NCI-H748 (cell line): ENCODE measurements around the gene CNTNAP2.

Experiments
- DNase-seq: peaks from one replicate; lab custom pipeline; 2025; ENCODE audit not compliant: unreplicated experiment; lab: John Stamatoyannopoulos, UW

The CNTNAP2 gene

DNA sequence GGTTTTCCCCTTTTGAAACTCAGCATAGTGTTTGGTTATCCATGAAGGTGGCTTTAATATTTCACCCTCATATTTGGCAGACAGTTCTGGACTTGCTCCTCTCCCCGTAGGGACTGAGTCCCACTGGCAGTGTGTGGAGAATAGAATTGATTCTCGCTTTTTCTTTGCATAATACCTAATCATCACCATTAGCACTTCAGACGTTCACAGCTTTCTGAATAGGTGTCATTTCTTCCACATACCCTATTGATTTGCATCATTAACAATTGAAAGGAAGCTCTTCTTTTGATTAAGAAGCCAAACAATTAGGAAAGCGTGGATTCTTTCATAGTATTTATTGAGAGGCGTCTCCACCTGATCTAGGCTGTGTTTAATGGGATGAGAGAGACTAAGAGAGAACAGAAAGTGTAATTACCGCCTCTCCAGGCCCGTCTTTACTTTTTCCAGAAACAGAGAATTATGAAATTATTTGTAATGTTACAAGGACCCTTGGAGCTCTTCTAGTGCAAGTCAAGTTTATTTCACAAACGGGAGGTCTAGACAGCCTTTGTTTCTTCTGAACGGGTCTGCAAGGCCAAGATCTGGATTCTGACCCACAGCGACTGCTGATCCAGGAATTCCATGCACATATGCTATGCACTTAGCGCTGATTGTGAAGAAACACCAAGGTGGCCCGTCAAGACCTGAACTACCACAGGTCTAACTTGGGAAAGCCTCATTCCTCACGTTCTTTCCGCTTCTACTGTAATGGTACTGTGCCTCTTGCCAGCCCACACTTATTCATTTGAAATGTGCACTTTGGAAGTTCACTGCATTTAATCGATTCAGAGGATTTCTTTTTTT, 2224.1 kb downstream of the CNTNAP2 start:
- no peak for DNase-seq

DNA sequence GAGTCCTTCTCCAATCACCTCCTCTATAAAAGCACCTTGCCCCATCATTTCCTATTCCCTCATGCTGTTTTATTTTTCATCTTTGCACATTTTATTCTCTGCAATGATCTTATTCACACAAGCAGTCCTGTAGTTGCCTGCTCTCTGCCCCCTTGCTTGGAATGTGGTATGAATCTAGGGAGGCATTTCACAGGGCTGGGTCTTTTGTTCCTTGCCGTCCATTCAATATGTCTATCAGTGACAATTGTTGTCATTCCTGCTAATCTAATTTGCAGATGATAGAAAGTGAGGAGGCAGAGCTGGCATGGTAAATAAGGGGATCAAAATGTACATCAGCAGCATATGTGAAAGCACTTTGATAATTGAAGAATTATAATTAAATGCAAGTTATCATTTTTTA, 2227.8 kb downstream of the CNTNAP2 start:
- DNase-seq, result no peak

DNA sequence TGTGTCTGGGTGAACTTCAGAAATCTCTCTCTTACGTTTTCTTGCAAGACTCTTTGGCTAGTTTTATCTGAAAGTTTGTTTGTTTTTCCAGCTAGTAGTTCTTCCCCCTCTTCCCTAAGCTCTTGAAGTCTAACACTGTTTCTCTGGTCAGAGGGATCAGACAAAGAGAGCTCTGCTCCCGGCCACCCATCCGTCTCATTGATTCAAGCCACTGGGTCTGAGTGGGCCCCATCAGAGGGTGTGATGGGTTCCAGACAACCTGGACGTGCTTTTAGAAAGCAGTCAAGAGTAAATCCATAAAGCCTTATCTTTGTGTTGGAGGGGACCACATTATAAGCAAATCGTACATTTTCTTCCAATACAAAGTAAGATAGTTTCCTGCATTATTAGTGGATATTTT, 2231.4 kb downstream of the CNTNAP2 start:
- no peak for DNase-seq

DNA sequence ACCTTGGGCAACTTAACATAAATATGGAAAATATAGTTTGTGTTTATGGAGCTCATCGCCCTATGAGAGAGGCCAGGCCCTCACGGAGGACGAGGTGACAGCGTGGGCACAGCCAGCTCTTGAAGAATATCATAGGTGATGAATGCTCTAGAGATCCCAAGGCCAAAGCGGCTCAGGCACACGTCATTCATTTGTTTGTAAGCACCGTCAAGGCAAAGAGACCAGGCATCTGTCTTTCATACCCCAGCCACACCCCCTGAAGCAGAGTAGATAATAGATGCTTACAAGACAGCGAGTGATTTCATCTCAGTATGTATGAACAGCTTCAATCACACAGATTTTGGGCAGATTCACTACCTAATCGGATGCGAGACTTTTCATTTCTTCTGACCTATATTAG, 2231.9 kb downstream of the CNTNAP2 start:
- DNase-seq, result no peak

DNA sequence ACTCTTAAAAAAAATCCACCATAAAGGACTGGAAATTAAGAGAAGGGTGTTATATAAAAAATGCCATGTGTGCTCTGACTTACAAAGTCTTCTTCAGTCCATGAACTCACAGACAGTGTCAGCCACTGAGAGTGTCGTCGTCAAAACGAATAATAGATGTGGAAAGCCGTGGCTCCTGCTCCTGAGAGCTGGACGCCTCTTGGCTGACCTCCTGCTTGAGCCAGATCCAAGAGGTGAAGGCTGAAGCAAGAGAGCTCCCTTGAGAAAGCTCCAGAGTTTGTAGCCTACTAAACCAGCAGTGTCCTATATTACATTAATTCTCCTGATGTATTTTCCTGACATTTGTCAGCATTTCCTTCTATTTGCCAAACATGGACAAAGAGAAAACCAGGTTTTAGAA, 2239.7 kb downstream of the CNTNAP2 start:
- DNase-seq, result no peak

DNA sequence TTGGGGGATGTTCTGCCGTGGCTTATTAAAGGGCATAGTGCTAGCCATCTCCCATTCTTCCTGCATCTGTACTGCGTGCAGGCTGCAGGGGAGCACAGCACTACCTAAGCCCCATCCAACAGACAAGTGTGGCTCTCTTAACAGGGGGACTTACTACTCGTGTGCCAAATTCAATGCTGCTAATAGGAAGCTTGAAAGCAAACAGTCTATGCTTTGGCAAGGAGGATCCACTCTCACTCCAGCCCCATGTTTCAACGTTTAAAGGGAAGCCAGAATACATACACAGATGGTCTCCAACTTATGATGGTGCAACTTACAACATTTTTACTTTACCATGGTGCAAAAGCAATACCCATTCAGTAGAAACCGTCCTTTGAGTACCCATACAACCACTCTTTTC, 2245.9 kb downstream of the CNTNAP2 start:
- DNase-seq, result no peak

DNA sequence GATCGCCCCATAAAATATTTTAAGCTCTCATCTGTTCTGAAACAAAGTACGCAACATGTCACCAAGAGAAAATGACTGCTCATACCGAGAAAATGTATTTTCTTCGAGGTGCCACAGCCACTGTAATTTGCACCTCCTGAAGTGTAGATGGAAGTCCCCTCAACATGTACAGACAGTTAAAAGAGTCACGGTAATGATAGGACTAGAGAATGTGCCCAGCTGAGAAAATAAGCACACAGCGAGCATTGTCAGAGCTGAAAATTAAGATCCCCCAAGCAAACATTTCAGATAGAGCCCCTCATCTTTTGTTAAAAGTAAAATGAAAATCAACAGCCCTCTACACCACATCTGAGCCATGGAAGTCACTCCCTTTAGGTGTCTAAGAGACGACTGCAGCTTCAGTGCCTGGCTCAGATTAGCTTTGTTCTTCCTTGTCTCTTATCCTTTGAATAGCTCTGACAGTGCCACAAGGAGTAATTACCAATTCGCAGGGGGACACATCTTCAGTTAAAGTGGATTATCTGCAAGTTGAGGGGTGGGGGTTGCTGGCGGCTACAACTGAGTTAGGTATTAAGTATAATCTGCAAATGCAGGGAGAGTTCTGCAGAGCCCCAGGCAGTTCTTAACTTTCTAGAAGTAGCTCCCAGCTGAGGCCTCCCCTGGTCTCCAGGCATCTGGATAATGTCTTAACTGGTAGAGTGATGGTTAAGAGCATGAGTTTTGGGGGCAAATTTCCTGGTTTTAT, 2251.3 kb downstream of the CNTNAP2 start:
- no peak for DNase-seq

DNA sequence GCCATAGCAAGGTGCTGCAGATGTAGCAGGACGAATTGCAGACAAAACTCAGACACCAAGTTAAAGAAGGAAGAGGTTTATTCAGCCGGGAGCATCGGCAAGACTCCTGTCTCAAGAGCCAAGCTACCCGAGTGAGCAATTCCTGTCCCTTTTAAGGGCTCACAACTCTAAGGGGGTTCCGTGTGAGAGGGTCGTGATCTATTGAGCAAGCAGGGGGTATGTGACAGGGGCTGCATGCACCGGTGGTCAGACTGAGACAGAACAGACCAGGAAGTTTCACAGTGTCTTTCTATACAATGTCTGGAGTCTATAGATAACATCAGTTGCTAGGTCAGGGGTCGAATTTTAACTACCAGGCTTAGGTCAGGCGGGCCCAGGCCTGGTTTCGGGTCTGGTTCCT, 2252.0 kb downstream of the CNTNAP2 start:
- no peak for DNase-seq

DNA sequence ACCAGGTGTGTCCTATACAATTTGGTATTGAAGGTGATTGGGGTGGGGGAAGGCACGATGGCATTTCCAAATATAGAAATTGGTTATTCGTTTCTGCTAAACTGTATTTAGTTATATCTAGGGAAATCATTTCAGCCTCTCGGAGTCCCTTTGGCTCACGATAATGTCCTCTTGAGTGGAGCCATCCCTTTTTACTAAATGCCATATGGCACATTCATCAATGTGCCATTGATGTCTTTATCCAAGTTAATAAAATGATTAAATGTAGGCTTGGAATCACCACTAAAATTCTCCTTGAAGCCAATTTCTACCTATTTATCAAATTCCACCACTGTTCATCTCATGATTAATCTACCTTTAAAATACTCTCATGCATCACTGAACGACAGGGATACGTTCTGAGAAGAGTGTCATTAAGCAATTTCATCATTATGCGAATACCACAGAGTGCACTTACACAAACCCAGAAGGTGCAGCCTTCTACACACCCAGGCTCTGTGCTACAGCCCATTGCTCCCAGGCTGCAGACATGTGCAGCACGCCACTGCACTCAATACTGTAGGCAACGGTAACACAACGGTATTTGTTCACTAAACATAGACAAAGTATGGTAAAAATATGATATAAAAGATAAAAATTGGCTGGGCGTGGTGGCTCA, 2254.8 kb downstream of the CNTNAP2 start:
- DNase-seq, result no peak

DNA sequence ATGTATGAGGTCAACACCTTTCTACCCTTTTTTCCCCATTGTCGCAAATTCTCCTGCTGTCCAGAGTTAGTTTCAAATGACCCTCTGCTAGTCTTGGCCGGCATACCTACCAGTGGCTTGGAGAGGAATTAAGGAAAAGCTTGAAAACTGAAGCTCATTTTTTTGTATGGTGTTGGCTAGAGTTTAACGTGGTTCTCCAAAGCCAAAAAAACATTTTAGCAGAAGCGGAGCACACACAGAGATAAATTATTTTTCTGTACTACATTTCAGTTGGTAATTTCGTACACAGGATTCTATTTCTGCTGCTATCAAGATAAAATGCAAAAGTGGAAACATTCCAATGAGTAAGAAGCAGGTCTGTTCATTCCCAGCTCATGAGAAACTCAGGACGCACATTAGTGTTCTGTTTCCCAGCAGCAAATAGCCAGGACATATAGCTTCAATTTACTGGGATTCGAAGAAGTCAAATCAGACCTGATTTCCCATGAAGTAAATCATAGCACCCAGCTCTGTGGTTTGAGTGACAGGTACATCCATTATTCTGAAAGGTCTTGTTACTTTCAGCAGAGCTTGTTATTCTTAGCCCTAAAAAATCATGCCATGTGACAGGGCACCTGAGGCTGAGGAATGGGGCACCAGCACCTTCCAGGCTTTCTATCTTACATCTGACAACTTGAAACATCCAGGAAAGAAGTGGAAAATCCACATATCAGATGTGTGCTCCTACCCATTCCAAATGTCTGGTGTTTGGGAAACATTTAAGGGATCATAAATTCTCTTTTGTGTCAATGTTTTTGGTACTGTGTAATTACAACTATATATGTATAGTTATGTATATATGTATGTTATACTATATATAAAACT, 2258.0 kb downstream of the CNTNAP2 start:
- no peak for DNase-seq

DNA sequence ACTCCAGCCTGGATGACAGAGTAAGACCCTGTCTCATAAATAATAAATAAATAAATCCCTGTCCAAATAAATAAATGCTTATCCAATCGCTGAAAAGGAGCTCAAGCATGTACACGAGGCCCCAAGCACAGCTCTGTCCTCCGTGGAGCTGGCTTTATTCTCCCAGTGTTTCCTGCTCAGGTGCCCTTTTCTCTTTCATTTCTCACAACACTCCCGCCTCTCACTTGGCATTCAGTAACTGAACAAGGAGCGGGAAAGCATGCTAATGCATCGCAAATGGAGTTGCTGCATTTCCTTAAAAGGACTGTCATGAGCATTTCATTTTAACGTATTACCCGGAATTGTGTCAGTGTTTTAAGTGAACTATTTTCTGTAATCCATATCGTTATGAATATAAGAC, 2263.1 kb downstream of the CNTNAP2 start:
- no peak for DNase-seq

DNA sequence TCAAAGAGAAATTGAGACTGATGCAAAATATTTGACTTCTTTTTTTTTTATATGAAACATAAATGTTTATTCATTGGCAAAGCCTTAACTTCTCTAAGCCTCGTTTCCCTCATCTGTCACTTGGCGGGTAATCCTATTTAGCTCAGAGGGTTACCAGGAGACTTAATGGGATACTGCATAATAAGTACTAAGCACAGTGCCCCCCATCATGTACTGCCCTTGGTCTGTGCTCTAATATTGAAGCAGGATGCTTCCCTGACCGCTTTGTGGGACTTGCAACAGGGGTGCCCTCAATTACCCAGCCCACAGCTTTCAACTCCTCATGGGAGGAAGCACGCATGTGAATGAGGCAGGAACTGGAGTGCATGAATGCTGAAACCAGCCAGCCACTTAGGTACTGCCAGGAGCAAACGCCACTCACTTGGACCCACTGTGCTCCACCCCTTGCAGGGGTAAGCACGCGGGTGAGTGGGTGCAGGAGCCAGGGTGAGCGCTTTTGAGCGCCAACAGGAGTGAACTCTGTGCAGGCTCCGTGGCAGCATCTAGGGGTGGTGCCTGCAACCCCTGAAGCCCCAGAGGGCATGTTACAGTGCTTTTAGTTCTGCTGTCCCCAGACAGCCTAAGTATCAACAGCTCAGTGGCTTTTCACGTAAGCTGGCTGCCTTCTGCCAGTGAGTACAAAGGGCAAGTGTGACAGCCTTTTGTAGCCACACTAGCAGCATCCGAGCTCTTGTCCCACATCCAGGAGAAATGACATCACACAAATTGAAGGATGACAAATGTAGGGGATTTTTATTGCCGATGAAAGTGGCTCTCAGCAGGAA, 2264.2 kb downstream of the CNTNAP2 start:
- DNase-seq, result no peak

DNA sequence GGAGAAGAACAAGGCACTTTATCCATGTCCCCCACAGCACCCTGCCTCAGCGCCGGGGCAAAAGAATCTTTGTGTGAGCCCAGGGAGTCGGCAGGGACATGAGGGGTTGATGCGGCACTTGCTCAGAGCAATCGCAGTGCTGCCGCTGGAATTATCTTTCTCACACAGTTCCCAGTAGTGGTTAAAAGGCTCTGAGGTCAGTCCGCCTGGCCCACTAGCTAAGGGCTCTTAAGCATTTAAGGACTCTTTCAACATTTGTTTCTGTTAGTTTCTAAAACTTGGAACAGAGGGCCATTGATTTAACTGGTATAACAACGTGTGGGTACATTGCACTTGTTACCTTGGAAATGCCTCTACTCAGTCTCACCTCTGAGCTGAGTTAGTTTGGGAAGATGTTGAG, 2266.0 kb downstream of the CNTNAP2 start:
- no peak for DNase-seq

DNA sequence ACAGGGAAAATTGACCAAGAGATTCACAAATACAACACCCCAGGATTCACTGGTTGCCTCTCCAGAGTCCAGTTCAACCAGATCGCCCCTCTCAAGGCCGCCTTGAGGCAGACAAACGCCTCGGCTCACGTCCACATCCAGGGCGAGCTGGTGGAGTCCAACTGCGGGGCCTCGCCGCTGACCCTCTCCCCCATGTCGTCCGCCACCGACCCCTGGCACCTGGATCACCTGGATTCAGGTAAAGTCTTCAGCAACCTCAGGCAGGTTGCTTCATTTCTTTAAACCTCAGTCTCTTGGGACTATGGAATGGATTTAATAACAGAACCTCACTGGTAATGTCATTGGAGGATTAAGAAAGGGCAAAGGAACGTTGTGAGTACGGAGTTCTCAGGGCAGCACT, 2267.1 kb downstream of the CNTNAP2 start:
- DNase-seq, result no peak

DNA sequence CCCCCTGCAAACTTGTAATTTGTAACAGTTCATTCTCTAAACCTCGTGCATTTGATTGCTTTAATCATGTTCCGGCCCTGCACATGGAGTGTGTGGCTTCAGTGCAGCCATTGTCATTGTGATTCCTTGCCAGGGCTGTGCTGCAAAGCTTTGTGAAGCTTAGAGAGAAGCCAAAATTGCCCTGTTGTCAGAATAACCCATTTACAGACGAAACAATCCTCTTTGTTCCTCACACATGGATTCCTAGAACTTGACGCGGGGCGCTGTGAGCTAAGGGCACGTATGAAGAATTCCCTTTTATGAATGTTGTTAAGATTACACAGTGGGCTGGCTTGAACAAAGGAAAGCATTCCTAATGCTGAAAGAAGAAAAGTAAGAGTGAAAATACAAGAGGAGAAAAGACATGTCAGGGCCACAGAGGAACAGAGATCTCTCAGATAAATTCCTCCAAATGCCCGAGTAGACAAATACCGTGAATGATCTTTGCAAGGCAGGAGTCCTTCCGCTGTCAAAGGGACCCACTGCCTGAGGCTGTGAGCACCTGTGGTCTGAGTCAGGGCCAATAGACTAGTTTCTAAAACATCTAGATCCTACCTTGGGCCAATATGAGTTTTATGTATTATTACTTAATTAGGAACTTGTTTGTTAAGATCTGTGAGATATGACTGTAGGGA, 2268.5 kb downstream of the CNTNAP2 start:
- no peak for DNase-seq

DNA sequence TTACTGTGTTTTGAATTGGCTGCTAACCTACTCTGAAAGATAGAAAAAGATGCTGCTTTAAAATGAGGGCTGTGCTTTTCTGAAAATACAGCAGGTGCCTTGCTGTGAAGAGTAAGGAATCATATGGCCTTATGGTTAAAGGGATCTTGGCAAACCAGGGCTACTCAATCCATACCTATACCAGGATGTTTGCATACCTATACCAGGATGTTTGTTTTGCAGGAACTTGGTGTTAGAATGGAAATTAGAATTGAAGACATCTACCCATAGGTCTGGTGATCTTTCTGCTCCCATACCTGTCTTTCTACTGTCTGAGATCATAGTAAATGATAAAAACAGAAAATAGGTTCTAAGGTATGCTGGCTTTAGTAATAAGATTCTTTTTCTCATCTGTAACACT, 2273.8 kb downstream of the CNTNAP2 start:
- no peak for DNase-seq

DNA sequence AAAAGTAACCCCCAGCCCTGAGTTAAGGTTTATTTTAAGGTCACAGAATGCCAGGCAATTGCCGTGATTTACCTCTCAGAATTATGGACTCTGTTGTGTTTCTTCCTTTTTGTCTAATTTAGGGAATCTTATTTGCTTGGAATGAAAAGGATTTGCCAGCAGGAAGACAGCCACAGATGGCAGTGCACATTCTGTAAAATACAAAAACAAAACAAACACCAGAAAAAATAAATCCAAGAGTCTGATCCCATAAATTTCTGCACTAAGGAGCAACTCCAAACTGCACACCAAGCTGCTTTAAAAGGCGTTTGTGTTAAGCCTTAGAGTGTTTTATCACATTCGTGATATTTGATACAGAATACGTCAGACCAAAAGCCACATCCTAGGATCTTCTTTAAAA, 2275.0 kb downstream of the CNTNAP2 start:
- DNase-seq, result no peak

DNA sequence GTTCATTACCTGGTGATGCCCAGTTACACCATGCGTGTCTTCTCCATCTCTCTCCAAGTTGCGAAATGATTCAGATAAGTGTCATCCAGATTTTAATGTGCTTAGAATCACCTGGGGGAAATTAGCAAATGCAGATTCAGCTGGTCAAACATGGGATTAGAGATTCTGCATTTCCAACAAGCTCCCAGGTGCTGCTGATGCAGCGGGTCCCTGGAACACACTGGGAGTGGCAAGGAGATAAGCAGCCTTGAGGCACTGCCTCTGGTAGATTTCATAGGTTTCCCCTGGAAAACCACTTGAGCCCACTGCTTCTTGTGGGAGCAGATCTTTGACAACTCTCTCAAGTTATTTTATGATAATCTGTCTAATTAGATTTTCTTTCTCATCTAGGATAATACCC, 2278.0 kb downstream of the CNTNAP2 start:
- DNase-seq, result no peak

DNA sequence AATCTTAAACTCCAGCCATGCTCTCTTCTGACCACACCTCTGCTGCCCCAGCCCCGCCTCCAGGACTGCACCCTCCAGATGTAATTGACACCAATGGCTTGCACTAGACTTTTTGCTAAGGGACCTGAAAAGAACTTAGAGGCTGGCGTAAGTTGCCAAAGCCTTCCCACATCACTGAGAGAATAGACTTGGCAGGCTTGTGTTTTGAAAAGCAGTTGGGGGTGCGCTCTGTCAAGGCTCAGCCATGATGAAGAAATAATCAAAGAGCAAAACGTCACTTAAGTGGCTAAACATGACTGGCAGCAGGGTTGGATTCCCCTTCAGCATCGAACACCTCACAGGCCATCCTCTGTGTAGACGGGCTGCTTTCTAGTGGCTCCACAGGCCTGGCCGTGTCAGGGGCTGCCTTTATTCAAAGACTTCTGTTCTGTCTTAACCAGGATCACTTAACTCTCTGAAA, 2278.8 kb downstream of the CNTNAP2 start:
- DNase-seq, result peak; percentile 10
